Muscle layer of colon (tissue), 2 donors: Measurements from ENCODE around the gene SYNJ1.

Experiments used
- H3K27ac ChIP-seq: one replicate; pipeline ENCODE4 v1.7.0; 2013; ENCODE audit warnings: low read depth, mild to moderate bottlenecking, low read length, moderate library complexity
- H3K27me3 ChIP-seq, 2 donors: one replicate each; pipeline ENCODE4 v1.7.0; 2013; ENCODE audit warnings: low read length in 2 of 2, mild to moderate bottlenecking in 2 of 2; ENCODE audit not compliant: insufficient read depth in 2 of 2, control insufficient read depth in 1 of 2
- H3K36me3 ChIP-seq: one replicate; pipeline ENCODE4 v1.7.0; 2013; ENCODE audit warnings: mild to moderate bottlenecking, low read length; ENCODE audit not compliant: insufficient read depth
- H3K4me1 ChIP-seq: one replicate; pipeline ENCODE4 v1.7.0; 2013; ENCODE audit warnings: mild to moderate bottlenecking, low read length; ENCODE audit not compliant: insufficient read depth
- H3K4me3 ChIP-seq, 2 donors: one replicate each; pipeline ENCODE4 v1.7.0; 2013; ENCODE audit warnings: low read length in 2 of 2, low read depth in 1 of 2, mild to moderate bottlenecking in 1 of 2, moderate library complexity in 1 of 2
- H3K9ac ChIP-seq: one replicate; pipeline ENCODE4 v1.7.0; 2013; ENCODE audit warnings: low read length
- H3K9me3 ChIP-seq: one replicate; pipeline ENCODE4 v1.7.0; 2013; ENCODE audit warnings: mild to moderate bottlenecking, low read length
- donor health status: abdominal sarcoma.
- donor health status: Adenocarcinoma of cecum.

SYNJ1 gene

DNA sequence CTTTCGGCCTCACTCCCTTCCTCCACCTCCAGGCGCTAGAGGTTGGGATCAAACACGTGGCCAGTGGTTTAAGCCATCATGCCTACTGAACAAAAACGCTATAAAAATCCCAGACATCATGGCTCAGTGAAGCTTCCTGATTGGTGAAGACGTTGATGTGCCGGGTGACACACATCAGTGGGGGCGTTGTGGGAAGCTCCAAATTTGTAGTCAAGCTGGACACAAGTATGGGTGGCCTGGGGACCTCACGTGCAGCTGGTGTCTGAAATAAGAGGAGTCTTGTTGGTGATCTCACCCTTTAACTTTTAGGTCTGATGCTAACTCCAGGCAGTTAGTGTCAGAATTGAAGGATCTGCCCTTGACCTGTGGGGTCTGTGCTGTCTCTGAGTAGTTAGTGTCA, 122.3 kb downstream of the SYNJ1 start:
- H3K9me3 ChIP-seq, result no peaks in the 10 kb centered on the region
- no peak overlapping the region for H3K4me3 ChIP-seq
- no peaks in the 10 kb centered on the region for H3K27me3 ChIP-seq
- H3K9ac ChIP-seq, result no peak overlapping the region
- no peaks in the 10 kb centered on the region for H3K4me1 ChIP-seq
- H3K36me3 ChIP-seq, result peaks cover 71% of the 10 kb centered on the region
- H3K27ac ChIP-seq, result no peak overlapping the region

DNA sequence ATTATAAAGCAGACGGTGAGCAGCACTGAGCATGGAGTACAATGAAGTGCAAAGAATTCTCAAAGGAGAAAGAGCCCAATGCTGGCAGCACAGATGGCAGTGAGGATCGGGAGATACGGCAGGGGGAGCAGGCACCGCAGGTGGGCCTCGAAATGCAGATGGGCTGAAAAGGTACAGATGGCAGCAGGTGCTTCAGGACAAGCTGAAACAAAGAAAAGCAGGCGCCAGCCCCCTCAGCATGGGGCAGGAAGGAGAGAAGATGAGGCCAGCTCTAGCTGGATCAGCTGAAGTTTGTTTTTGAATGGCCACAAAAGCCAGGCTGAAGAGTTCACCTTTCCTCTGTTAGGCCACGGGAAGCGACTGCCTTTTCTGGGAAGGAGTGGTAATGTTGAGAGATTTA, 123.3 kb downstream of the SYNJ1 start:
- Histone ChIP-seq H3K27ac (no peak overlapping the region), H3K9me3 (no peaks in the 10 kb centered on the region), H3K4me3 (no peak overlapping the region), H3K27me3 (no peaks in the 10 kb centered on the region), H3K9ac (no peak overlapping the region), H3K4me1 (no peaks in the 10 kb centered on the region), H3K36me3 (peaks cover 75% of the 10 kb centered on the region)

DNA sequence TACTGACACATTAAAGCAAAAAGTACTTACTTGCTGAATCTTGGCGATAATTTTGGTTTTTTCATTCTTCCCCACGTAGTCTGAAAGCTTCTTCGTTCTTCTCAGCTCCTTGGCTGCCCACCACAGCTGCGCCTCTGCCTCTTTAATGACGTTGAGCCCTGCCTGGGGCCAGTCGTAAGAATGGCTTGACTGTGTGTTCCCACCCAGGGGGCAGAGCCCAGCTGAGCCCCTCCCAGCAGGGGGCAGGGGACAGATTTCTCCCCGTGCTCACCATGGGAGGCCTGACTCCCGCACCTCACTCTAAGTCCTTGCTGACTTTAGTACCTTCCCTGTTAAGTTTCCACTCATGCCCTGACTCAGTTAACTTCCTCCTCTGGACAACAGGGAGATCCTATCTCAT, 124.7 kb downstream of the SYNJ1 start:
- Histone ChIP-seq H3K4me3 (no peak overlapping the region), H3K9me3 (no peaks in the 10 kb centered on the region), H3K27me3 (no peaks in the 10 kb centered on the region), H3K4me1 (no peaks in the 10 kb centered on the region), H3K36me3 (peaks cover 65% of the 10 kb centered on the region), H3K27ac (no peak overlapping the region), H3K9ac (no peak overlapping the region)

DNA sequence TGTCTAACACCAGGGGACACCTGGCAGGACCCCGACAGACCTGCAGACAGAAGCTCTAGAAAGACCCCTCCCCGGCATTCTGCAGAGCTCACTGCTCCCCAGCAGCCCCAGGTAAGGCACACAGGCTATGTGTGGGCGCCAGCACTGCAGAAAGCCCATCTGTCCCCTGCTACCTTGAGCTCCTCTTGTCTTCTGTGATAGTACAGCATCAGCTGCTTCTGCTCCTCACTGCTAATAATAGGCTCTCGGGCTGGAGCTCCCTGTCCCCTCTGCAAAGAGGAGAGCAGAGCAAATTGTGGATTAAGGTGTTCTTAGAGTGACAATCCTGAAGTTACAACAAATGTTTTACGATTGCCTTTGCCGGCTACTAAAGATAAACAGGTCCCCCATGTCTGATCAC, 125.7 kb downstream of the SYNJ1 start:
- Histone ChIP-seq H3K36me3 (peaks cover 56% of the 10 kb centered on the region), H3K9me3 (no peaks in the 10 kb centered on the region), H3K27me3 (no peaks in the 10 kb centered on the region), H3K4me1 (no peaks in the 10 kb centered on the region), H3K27ac (no peak overlapping the region), H3K4me3 (no peak overlapping the region), H3K9ac (no peak overlapping the region)

DNA sequence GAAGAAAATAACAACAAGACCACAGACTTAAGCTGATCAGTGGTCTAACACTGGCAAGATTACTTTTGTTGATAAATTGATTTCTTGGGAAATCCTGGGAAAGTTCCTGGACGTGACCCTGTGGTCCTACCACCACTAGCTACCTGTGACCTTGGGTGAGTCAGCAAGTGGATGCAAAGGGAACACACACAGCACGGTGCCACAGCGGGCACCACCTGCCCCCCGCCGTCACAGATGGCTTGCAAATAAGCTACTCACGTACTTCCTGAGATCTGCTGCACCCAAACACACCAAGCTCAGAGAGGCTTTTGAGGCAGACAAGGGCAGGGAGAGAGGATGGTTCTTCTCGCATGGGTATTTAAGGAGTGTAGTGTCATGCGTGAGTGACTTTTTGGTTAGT, 128.3 kb downstream of the SYNJ1 start:
- no peak overlapping the region for H3K9ac ChIP-seq
- H3K27ac ChIP-seq, result no peak overlapping the region
- H3K9me3 ChIP-seq, result no peaks in the 10 kb centered on the region
- no peaks in the 10 kb centered on the region for H3K27me3 ChIP-seq
- no peak overlapping the region for H3K4me3 ChIP-seq
- peaks cover 31% of the 10 kb centered on the region for H3K36me3 ChIP-seq
- H3K4me1 ChIP-seq, result no peaks in the 10 kb centered on the region

DNA sequence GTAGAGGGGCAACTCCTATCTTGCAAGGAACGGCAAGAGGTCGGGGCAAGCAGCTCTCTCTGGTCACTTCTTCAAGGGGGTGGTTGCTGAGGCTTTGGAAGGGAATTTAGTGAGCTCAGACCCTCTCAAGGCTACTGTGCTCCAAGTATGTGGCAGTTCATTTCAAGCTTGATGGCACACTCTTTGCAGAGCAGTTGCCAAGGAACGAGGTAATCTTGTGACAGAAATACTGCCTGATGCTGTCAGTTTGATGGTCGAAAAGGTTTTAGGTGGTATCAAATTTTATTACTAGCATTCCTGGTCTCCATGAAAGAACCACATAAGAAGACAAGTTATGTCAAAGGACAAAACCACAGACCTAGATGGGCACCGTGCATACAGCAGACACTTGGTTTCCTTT, 128.7 kb downstream of the SYNJ1 start:
- Histone ChIP-seq H3K4me1 (no peaks in the 10 kb centered on the region), H3K27ac (no peak overlapping the region), H3K9me3 (no peaks in the 10 kb centered on the region), H3K36me3 (peaks cover 26% of the 10 kb centered on the region), H3K4me3 (no peak overlapping the region), H3K27me3 (no peaks in the 10 kb centered on the region), H3K9ac (no peak overlapping the region)

GRCh38 chr21:32597205-32597604, 130.6 kb downstream of the SYNJ1 start:
- Histone ChIP-seq H3K9ac (no peak overlapping the region), H3K27ac (no peak overlapping the region), H3K9me3 (no peaks in the 10 kb centered on the region), H3K4me1 (no peaks in the 10 kb centered on the region), H3K4me3 (no peak overlapping the region), H3K36me3 (peaks cover 8% of the 10 kb centered on the region), H3K27me3 (no peaks in the 10 kb centered on the region)

- H3K4me1 ChIP-seq, result no peaks in the 10 kb centered on the region
- no peak overlapping the region for H3K9ac ChIP-seq
- H3K36me3 ChIP-seq, result peaks cover 4% of the 10 kb centered on the region
- H3K27ac ChIP-seq, result no peak overlapping the region
- H3K27me3 ChIP-seq, result no peaks in the 10 kb centered on the region
- H3K9me3 ChIP-seq, result no peaks in the 10 kb centered on the region
- H3K4me3 ChIP-seq, result no peak overlapping the region
Measured at GRCh38 chr21:32595431-32595830, 132.4 kb downstream of the SYNJ1 start.

- Histone ChIP-seq H3K27me3 (no peaks in the 10 kb centered on the region), H3K27ac (no peak overlapping the region), H3K4me1 (no peaks in the 10 kb centered on the region), H3K9ac (no peak overlapping the region), H3K9me3 (no peaks in the 10 kb centered on the region), H3K36me3 (no peaks in the 10 kb centered on the region), H3K4me3 (no peak overlapping the region)
Measured at GRCh38 chr21:32593690-32594089, 134.1 kb downstream of the SYNJ1 start.

DNA sequence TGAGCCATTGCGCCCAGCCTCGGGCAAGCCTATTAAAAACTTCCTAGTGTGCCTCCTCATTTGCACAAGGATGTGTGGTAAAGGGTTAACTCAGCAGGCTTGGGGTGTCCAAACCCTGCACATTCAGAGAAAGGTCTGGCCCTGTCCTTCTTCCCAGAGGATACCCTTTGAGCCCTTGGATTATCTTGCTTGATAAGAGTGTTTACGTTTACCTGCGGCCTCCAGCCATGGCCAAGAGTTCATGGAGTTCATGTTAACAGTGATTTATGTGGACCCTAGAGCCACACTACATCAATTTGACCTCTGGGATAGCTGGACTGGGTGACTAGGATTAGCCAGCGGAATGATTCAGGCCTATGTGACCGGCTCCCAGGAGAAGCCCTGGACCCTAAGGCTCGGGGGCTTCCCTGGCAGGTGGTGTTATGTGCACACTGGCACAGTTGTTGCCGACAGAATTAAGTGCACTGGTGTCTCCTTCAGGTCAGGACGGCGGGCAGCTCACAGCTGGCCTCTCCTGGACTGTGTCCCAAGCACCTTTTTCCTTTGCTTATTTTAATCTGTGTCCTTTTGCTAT, 134.8 kb downstream of the SYNJ1 start:
- Histone ChIP-seq H3K4me3 (no peak overlapping the region), H3K9me3 (no peaks in the 10 kb centered on the region), H3K27me3 (no peaks in the 10 kb centered on the region), H3K27ac (no peak overlapping the region), H3K36me3 (no peaks in the 10 kb centered on the region), H3K4me1 (no peaks in the 10 kb centered on the region), H3K9ac (no peak overlapping the region)

DNA sequence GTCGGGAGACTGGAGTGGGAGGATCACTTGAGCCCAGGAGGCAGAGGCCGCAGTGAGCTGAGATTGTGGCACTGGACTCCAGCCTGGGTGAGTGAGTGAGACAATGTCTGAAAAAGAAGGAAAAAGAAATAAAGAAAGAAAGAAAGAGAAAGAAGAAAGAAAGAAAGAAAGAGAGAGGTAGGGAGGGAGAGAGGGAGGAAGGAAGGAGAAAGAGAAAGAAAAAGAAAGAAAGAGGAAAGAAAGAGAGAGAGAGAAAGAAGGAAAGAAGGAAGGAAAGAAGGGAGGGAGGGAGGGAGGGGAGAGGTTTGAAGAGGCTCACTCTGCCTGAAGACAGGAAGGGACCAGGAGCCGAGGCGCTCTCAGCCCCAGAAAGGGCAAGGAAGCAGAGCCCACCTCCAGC, 137.7 kb downstream of the SYNJ1 start:
- no peaks in the 10 kb centered on the region for H3K4me1 ChIP-seq
- no peak overlapping the region for H3K9ac ChIP-seq
- no peak overlapping the region for H3K27ac ChIP-seq
- no peak overlapping the region for H3K4me3 ChIP-seq
- no peaks in the 10 kb centered on the region for H3K27me3 ChIP-seq
- no peaks in the 10 kb centered on the region for H3K9me3 ChIP-seq
- H3K36me3 ChIP-seq, result no peaks in the 10 kb centered on the region

GRCh38 chr21:32587651-32588050, 140.2 kb downstream of the SYNJ1 start:
- H3K9me3 ChIP-seq, result no peaks in the 10 kb centered on the region
- no peak overlapping the region for H3K27ac ChIP-seq
- no peaks in the 10 kb centered on the region for H3K4me1 ChIP-seq
- H3K27me3 ChIP-seq, result no peaks in the 10 kb centered on the region
- H3K4me3 ChIP-seq, result no peak overlapping the region
- no peak overlapping the region for H3K9ac ChIP-seq
- H3K36me3 ChIP-seq, result no peaks in the 10 kb centered on the region
